HG02885 (cell line): ENCODE results near the gene TSPAN11.

Experiments
- ATAC-seq: cut with Tn5 transposase; IDR thresholded peaks from one replicate; pipeline ENCODE4 v1.9.1; 2021; ENCODE audit warnings: mild to moderate bottlenecking; ENCODE audit not compliant: unreplicated experiment, poor library complexity

The TSPAN11 gene

DNA sequence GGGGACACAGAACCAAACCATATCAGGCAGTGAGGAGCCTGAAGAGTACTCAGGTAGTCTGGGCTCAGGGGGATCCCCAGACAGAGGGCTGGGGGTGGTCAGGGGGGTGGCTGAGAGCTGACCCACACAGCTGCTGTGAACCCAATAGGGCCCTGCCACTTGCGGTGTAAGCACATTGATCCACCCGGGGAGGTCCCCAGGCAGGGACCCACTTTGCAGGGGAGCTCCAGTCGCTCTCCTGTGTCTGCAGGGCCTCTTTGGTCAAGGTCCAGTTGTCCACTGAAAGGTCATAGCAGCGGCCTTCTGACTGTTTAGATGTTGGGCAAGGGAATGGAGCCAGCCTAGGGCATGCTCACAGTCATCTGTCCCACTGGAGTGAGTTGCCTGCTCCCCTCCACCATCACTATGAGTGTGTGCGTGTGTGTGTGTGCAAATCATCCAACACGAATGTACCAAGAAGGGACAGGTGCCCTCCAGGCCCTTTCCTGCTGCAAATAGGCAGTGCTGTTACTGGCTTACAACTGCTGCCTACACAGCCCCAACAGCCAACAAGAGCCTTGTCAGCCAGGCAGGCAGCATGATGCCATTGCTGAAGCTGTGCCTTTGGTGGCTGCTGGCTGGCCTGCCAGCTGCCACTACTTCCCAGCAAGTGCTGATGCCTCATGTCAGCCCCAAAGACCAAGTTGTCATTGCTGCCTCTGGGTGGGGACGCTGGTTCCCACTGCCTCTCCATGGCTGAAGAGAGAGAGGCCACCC is 71.3 kb downstream of the TSPAN11 start:
- ATAC-seq = no peak

DNA sequence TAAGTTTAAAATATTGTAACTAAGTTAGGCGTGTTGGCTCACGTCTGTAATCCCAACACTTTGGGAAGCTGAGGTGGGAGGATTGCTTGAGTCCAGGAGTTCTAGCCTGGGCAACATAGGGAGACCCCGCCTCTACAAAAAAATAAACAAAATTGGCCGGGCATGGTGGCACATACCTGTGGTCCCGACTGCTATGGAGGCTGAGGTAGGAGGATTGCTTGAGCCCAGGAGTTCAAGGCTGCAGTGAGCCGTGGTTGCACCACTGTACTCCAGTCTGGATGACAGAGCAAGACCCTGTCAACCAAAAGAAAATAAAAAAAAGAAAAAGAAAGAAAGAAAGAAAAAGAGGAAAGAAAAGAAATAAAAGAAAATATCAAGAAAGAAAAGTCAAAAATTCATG is 72.5 kb downstream of the TSPAN11 start:
- ATAC-seq = no peak

DNA sequence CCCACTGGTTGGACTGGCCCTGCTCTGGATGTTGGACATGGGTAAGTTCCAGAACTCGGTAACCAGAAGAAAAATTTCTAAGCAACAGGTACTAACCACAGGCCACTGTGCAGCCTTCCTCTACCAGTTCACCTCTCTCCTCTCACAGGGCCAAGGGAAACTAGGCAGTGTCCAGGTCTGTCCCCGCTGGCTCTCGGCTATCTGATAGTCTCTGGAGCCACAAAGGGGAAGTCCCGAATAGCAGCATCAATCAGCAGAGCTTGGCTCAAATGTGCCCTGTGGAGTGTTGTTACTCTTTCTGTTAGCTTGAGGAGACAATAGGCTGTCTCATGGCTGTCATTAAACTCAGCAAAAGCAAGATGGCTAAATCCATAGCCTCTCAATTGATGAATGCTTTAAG is 73.2 kb downstream of the TSPAN11 start:
- ATAC-seq = no peak

DNA sequence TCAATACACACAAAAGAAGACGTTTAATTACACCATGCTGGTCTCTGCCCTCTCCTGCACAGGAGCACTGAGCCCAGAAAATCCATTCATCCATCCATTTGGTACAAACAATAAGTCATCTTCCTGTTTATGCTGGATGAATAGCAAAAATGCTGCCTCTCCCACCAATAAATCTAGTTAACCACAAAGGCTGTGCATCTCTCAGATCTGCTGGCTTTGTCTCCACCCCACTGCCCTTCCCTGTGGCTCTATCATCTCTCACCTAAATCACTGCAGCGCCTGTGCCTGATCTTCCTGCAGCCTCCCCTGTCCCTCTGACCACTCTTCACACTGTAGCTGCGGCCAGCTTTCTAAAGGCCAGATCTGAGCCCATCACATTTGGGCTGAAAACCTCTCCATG is 74.2 kb downstream of the TSPAN11 start:
- no peak for ATAC-seq

DNA sequence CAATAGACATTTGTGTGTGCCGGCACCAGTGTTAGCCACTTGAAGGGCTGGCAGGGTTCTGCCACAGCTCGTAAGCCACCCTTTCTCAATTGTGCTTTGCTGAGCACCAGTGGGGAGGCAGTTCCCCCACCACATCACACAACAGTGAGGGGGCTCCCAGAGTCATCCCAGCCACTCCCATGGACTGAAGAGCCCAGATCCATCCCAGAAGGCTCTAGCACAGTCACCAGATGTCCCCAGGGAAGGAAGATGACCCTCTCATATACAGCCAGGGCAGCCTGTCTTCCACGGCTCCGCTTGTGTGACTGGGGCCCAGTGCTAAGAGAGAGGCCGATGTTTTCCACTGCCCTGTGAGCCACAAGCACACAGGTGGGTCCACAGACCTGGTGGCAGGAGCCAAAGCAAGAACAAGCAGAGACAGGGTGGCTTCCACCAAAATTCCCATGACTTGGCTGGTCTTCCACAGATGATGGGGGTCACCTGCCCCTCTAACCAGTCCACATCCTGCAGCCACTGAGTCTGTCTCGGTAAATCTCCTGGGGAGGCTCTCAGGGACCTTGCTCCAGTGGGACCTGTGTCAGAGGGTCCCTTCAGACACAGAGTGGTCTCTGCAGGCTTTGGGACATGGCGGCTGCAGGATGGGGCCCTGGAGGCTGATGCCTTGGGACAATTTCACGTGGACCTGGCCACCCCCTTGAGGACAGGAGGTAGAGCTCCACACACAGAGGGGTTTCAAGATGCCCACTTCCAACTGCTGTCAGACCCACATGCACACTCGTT is 75.2 kb downstream of the TSPAN11 start:
- ATAC-seq = no peak

DNA sequence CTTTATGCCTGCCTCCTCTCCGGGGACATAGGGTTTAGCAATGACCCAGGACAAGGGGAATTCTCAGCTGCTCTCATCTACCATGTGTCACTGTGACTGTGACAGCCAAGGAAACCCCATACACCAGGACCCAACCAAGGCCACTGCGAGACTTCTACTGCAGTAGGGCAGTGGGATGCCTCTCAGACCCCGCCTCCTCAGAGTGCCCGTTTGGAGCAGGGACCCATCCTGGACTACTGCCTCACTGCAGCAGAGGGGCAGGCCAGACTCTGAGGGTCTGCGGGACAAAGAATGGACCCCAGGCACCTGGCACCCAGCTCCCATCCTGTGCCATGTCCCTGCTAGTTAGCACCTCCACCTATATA is 75.8 kb downstream of the TSPAN11 start:
- no peak for ATAC-seq

DNA sequence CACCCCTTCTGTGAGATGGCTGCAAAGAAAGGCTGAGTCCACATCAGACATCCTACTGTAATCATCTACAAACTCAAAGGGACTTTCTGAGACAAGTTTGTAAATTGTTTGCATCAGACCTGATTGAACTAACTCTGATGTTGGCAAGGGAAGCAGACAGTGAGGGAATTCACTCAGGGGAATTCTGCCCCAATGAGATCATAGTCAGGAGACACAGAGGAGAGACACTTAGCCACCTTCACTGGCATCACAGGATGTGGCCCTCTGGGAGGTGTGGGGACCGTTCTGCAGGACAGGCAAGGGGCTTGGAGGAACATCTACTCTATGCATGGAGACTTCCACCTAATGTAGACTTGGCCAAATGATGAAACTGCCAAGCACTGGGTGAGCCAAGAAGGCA is 76.5 kb downstream of the TSPAN11 start:
- no peak for ATAC-seq

DNA sequence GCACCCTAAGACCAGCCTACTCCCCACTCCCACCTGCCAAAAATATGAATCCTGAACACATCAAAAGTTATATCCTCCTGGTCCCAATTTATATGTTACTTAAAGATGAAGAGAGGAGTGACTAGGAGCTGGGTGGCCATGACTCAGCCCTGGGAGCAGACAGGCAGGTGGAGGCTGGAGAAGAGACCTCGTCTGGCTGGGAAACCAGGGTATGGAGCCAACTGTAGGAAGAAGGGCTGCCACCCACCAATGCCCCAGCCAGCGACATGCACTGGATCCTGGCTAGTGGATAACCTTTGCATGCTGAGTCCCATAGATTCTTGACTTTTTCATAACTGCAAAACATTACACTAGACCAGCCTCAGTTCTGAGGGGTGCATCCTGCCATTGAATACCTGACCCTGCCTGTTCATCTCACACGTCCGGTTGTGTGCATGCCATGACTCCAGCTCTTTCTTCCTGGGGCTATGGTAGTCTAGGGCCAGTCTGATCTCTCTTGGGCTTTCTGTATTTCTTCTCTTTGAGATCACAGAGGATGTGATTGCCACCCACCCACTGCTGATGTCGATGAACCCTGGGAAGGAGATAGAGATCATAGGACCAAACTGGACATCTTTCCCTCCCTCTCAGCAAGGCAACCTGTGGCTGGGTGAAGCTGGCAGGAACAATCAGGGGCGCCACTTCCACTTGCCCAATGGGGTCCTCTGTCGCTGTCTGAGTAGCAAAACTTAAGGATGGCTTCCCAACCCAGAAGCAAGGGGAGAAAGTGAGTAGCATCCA is 77.5 kb downstream of the TSPAN11 start:
- ATAC-seq = no peak

DNA sequence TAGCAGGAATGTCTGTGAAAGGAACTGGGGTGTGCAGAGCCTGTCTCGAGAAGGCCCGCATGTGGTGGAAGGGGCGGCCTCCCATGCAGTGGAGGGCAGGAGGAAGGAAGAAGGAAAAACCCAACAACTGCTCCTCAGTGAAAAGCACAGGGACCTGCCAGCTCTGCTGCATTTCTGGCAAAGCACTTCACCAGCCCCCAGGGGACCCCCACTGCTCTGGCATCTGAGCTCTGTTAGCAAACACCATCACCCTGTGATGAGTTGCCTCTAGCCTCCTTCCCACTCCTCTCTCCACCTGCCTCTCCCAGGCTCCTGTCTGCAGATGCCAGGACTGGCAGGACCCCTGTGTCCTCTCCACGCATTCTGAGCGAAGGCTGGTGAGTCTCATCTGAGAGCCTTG is 78.1 kb downstream of the TSPAN11 start:
- ATAC-seq = no peak

DNA sequence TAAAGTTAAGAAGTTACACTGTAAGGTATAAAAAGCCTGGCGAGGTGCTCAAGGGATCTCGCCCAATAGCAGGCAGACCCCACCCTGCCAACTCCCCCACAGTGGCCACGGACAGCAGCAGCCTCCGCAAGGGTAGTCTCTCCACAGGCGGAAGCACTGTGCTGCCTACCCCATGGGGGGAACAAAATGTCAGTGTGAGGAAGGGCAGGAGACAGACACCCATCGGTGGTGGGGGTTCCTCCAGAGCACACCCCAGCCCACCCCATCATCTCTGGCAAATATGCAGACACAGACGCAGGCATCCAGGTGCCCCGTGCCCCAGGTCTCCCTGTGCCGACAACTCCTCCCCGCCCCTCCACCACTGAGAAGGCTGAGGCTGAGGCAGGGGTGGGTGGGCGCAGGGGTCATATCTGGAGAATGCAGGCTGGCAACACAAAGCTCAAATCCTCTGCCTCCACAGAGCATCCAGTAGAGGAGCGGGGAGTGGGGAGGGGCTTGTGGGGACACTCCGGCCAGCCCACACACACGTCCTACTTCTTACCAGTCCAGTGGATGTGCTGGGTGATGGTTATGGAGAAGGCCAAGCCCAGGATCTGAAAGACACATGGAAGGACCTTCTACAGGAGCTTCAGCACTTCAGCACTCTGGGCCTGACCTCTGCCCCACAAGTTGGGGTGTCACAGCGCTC is 78.9 kb downstream of the TSPAN11 start:
- no peak for ATAC-seq

DNA sequence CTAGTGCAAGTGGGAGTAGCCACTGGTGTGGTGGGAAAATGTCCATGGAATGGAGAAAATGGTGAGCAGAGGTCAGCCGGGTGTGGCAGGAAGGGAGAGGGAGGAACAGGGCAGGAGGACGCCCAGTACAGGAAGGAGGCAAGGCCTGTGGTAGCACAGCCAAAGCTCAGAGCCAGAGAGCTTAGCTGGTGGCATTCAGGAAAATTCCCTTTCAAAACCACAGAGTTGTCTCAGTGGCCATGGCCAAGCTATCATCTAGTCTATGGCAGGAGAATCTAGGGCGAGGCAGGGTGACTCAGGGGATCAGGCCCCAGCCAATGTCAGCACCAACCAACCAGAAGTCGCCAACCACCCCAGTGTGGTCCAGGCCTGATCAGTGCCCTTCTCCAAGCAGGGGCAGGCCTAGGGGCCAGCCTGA is 79.4 kb downstream of the TSPAN11 start:
- no peak for ATAC-seq

DNA sequence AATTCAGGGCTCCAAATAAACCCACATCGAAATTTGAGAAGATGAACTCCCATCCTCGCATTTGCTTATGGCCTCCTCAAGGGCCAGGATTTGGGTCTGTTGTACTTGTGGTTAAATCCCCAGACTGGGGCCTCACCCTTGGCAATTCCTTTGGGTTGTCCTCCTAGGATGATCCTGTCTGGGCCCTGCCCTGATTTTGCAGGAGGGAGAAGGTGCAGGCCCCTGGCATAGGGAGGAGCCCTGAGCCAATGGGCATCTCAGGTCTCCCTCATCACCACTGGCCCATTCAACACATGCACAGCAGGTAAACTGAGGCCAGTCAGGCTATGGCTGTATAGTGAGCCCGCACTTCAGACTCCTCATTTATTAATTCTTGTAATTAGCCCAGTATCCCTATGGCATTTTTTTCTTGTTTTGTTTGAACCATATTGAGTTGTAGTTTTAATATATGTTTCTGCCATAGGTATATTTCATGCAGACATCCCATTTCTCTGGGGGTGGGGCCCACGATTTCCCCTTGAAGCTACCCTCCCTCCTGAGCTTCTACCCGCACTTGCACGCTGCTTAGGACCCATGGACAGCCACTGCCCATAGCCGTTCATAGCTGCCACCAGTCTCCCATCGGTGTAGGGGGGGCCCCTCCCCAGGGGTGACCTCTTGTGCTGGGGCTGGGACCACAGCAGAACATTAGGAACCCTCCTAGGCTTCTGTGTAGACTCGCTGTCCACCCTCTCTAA is 80.0 kb downstream of the TSPAN11 start:
- ATAC-seq = no peak

DNA sequence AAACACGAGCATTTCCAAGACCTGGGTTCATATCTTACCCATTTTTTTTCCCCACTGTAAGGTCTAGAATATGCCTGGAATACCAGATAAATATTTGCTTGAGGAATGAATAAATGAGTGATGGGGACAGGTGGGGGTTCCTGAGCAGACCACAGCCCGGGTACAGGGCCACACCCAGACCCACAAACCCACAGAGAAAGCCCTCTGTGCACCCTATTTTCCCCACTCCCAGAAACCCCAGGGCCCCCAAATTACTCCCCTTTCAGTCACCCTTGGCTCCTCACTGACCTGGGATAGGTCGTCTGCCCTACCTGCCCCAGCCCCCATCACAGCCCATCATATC is 80.6 kb downstream of the TSPAN11 start:
- ATAC-seq = no peak

DNA sequence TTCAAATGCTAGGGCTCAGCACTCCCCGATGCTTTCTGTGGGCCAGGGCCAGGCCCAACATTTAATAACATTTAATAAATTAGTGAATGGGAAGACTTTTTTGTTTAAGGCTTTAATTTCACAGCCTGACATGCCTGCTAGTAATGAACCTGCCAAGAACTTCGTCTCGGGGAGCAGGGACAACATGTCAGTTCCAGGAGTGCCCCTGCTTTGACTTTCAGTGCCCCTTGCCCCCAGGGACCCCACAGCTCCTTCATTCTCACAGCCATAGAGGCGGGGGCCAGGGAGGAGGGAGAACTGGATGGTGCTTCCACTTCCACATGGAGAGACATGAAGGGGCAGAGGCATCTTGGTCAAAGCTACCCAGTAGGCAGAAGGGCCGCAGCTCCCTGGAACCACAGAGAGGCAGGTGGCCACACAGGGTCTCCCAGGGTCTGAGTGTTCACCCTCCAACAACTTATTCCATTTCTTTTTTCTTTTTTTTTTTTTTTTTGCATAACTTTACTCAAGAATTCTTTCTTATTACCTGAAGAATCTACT is 81.2 kb downstream of the TSPAN11 start:
- ATAC-seq = no peak

DNA sequence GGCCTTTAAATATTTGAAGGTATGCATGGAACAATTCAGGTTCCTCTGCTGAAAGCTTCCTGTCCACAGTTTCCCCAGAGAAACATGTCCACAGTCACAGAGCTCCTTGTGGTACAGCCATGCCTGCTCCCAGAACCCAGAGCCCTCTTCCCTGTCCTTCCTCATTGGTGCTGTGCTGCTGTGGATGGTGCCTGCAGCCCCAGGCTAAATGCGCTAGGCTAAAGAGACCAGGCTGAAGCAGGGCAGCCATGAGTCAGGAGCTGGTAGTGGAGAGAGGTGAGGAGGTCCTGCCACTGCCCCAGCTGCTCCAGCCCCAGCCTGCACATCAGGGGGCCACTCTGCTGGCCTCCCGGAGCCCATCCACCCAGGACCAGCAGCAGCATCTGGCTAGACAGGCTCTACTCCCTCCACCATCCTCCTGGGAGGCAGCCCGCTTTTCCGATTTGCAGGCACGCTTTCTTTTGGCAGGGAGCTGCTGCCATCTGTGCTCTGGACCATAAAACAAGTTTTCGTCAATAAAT is 81.8 kb downstream of the TSPAN11 start:
- ATAC-seq = no peak

DNA sequence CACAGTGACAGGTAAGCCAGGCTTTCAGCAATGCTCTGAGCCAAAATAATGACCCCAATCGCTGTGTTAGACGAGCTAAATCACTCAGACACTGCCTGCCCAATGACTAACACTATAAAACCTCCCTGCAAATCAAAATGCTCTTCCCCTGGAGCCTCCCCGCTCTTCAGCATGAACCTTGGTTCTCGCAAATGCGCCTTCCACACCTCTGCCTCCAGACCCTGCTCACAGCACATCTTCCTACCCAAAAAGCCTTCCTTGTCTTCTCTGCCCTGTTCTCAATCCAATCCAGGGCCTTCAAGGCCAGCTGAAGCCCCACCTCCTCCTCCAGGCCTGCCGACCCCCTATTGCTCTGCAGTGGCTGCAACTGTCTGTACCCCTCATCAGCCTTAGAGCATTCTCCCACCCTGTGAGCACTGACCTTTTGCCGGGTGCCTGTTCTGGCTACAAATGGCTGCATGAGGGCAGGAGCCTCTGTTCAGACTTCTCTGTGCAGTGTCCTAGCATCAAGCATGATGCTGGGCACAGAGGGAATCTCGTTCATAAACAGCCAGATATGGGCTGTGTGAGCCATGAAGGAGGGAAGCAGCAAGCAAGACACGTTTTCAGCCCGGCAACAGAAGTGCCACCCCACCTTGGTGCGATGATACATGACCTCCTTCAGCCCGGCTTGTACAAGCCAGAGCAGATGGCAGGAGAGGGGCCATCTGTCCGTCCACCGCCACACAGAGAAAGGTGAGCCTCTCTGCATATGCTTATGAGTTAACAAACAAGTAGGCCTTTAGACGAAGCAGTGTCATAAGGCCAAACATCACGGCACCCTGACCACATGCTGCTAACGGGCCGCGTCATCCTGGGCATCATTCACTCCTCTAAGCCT is 82.7 kb downstream of the TSPAN11 start:
- ATAC-seq = no peak

DNA sequence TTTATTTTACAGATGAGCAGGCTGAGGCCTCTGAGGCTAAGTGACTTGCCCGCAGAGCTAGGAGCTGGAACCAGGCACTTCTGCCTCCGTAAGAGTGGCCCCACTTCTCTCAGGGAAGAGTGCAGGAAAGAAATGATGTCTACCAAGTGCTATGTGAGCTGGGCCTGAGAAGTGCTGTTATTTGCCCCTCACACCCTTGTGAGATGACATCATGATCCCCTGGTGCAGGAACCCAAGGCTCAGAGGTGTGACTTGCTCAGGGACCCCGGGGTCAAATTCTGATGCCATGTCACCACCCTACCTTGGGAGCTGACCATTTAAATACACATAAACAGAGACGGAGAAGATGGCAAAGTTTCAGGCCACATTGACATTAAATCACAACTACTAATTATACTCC is 83.4 kb downstream of the TSPAN11 start:
- no peak for ATAC-seq

DNA sequence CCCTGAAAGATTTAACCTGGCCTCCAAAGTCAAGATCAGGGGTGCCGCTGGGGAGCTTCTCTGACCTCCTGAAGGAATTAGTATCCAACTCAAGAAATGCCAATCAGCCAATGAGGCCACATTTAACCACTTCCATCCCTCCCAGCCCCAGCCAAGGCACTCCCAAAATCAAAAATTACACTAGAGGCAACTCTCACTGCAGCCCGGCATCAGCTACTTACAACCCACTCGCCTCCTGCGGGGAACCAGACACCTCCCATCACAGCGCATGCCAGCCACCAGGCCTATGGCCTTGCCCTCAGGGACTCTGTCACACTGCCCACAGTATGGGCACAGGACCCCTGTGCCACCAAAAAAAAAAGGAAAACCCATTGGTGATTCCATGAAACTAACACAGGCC is 84.8 kb downstream of the TSPAN11 start:
- ATAC-seq = no peak
